ENCODE results near the gene PTPRM.

Gene PTPRM

GRCh38 chr18:8307960-8308359 is 740.8 kb downstream of the PTPRM start:
- DNase-seq: no peak

- no peak for DNase-seq
These were observed 745.9 kb downstream of the PTPRM start for GRCh38 chr18:8313043-8313442.

GRCh38 chr18:8314124-8314523 is 747.0 kb downstream of the PTPRM start:
- DNase-seq: no peak

- DNase-seq: no peak
These were observed 752.8 kb downstream of the PTPRM start for GRCh38 chr18:8319798-8320489.

DNA sequence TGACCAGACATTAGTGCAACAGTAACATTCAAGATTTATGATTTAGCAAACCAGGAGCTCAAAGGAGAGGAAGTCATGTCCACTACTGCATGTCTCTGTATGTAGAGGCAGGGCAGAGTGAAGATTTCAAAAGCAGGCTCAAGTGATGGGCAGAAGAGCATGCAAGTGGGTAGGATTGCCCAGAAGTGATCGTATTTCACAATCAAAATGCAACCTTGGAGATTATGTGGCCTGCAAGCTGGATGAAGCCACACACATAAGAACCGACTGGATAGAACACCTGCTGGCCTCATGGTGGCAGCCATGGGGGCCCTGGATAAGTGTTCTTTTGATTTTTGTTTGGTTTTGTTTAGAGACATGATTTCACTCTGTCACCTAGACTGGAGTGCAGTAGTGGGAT is 755.4 kb downstream of the PTPRM start:
- DNase-seq: no peak

GRCh38 chr18:8324343-8325065 is 757.4 kb downstream of the PTPRM start:
- DNase-seq: no peak

GRCh38 chr18:8326763-8327394 is 759.8 kb downstream of the PTPRM start:
- DNase-seq: no peak

DNA sequence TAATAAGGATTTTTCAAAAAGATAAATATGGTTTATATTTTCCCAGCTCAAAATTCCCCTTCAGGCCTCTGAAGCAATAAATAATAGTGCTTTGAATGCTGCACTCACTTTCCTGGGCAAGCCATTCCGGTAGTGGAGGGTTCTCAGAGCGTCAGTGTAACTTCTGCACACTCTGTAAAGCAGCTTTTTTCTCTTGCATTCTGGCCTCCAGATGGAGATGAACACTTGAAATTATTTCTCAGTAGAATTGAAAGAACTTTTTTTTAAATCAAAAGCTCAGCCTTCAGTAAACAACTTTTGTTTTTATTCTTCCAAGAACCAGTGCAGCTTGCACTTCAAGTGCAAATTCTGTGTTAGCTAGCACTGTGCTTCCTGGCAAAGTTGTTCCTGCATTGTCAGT is 761.0 kb downstream of the PTPRM start:
- DNase-seq: no peak

DNA sequence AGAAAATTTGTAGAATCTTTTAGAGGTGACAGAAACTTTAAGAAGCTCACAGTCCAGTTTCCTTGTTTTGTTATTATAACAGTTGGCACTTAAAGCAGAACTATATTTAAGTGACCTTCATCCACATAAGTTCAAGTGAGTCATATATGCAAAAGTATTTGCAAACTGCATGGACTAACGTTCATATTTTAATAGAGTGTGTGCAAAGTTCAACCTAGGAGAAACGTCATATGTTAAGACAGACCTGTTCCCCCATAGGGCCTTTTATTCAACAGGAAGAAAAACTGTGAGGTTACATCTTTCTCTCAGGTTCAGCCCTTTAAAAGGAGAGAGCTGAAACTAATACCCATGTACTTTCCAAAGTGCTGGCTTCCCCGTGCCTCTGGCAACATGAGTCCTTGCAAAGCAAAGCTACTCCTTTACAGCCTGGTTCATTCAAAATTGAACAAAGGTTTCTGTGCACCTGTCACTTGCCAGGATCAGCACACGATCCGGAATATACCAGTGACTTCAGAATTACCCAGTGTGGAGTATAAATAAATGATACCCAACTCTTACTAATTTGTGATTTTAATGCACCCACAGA is 762.2 kb downstream of the PTPRM start:
- no peak for DNase-seq

- DNase-seq: no peak
These were observed 763.5 kb downstream of the PTPRM start for GRCh38 chr18:8330575-8330974.

DNA sequence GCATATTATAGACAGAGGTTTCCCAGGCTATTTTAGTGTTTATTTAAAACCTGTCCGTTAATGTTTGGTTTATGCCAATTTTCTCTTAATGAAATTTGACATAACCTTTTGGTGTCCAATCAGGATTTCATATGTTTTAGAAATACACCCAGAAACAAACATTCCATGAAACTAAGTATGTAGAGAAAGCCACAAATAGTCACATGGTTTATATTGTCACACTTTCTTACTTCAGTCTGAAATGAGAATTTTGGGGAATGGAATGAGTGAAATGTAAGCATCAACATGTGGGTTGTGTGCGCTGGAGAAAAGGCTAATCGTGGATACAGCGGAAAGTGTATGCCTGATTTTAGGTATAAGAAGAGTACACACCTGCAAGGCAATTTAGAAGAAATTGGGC is 765.2 kb downstream of the PTPRM start:
- DNase-seq: no peak

GRCh38 chr18:8333961-8334360 is 766.8 kb downstream of the PTPRM start:
- DNase-seq: no peak

DNA sequence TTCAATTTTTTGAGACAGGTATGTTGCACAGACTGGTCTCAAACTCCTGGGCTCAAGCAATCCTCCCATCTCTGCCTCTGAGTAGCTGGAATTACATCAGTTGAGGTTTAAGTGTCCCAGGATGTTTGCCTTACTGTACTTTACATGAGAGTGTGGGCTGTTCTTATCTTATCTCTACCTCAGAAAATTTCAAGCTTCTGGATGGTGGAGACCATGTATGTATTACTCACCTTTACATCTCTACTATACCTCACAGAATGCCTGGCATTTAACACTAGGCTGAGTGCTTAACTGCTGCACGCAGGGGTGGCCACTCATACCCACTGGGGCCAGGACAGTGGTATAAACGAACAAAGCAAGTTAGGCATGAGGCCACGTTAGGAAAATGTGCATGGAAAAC is 770.1 kb downstream of the PTPRM start:
- no peak for DNase-seq

GRCh38 chr18:8339210-8339609 is 772.1 kb downstream of the PTPRM start:
- DNase-seq: no peak

DNA sequence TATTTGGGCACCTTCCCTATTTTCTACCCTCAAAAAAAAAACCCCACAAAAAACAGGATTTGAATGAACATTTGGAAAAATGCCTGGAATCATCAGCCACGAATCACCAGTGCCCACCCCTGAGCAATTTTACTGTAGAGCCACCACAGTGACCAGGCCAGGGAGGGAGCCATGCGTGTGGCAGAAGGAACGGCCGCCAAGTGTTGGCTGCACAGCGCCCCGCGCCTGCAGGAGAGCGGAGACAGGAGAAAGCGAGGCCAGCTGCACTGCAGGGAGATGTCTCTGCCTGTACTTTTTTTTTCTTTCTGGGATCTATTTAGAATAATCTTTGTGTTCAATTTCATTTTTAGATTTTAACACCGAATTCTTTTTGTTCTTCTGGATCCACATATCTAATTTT is 772.8 kb downstream of the PTPRM start:
- no peak for DNase-seq

- DNase-seq: no peak
These were observed 774.5 kb downstream of the PTPRM start for GRCh38 chr18:8341481-8342230.

DNA sequence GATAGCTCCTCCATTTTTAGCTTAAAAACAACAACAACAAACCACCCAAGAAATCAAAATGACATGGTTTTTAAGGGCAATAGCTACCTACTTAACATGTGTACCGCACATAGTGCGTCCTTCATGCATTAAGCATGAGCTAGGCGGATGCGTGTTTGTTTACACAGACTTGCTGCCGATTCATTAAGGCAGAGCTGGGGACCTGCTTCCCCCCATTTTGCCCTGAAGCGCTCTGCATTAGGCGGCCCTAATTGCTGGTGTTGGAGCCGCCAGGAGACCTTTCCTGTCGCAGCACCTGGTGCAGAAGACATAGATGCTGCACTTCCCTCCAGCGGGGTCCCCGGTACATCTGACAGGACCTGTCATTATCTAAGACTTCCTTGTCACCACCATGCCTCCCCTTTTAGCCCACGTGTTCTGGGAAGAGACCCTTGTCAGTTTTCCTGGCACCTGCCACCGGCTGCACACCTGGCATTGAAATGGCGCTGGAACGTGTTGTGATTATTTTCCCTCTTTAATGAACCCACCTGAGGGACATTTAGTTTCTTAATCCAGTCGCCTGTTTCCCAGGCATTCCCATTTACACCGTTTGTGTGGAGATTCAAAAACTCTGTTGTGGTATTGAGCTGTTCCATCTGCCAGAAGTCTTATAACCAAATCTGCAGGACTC is 781.1 kb downstream of the PTPRM start:
- DNase-seq: peak; percentile 79

DNA sequence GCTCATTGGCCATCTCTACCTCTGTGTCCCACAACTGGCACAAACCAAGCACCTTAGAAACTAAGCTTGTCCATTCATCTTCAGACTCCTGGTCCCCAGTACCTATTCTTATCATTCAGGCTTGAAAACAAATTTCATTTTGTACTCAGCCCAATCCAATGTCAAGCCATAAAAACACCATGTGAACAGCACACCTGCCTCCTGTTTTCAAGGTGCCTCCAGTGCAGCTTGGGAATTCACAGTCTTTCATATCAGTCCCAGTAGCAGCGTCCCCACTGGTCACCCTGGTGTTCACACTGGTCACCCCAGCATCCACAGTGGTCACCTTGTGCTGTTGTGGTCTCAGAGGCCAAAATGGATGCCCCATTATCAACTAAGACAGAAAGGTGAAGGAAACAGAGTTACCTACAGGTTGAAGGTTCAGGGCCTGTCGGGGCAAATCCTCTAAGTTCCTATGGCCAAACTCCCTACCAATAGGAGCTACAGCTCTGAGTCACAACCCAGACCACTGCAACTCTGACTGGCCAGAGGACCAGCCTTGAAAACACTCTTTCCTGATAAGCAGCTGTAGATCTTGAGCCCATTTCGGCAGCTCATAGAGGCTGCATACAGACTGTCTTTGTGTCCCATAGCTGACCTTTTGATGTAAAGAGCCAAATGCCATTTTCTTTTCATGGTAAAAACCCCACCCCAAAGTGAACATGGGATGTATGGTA is 782.6 kb downstream of the PTPRM start:
- no peak for DNase-seq

GRCh38 chr18:8350628-8351027 is 783.5 kb downstream of the PTPRM start:
- no peak for DNase-seq

DNA sequence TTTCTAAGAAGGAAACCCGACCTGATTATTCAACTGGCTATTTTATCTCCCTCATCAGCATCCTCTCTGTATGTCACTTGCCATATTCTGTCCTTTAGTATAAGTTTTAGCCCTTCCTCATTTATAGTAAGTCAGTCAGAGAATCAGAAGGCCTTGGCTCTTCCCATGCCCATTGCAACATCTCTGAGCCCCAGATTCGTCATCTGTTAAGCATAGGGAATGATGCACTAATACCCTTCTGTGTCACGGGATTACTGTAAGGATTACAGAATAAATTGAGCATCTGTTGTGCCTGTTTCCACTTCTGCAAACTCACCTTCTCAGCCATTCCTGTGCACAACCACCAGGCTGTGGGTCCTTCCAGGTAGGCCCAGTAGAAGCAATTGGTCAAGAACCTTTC is 784.0 kb downstream of the PTPRM start:
- DNase-seq: no peak

GRCh38 chr18:8354304-8354703 is 787.2 kb downstream of the PTPRM start:
- DNase-seq: no peak

- no peak for DNase-seq
These were observed 788.9 kb downstream of the PTPRM start for GRCh38 chr18:8356001-8356400.
